ENCODE measurements around the gene CYP2J2. TPM values are rescaled to one million over a fixed set of nuclear protein-coding genes. Genes with fewer than 3 reads are reported as not detected.
A peak's percentile ranks its signal among the peaks of the same experiment; 100 is the strongest.
"Not testable (repeated sequence)": the region's sequence is repeated elsewhere in the genome, so short reads cannot be mapped to it uniquely, and the experiment has no call there.

The CYP2J2 gene, protein sequence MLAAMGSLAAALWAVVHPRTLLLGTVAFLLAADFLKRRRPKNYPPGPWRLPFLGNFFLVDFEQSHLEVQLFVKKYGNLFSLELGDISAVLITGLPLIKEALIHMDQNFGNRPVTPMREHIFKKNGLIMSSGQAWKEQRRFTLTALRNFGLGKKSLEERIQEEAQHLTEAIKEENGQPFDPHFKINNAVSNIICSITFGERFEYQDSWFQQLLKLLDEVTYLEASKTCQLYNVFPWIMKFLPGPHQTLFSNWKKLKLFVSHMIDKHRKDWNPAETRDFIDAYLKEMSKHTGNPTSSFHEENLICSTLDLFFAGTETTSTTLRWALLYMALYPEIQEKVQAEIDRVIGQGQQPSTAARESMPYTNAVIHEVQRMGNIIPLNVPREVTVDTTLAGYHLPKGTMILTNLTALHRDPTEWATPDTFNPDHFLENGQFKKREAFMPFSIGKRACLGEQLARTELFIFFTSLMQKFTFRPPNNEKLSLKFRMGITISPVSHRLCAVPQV
- total RNA-seq: under 1 TPM; 0.63 to 0.67 TPM
- total RNA-seq: 0.23 to 0.45 reads per million in 2 donors

GRCh38 chr1:59926381-59927123 is at the start of gene CYP2J2:
Gene CYP2J2 (minus strand): TSS chr1:59926773. CDS start chr1:59926746, 27 bp downstream.
- Mint-ChIP-seq H3K4me1 (peaks cover 10% of the 10 kb centered on the region), H3K27me3 (peaks cover 35% of the 10 kb centered on the region), H3K36me3 (ENCODE audit: low read depth) (peaks cover 3% of the 10 kb centered on the region), H3K4me3 (peak within 1 kb of the TSS; percentile 81), H3K27ac (peak within 1 kb of the TSS; percentile 1)
- peak in 2 of 3 donors; percentile 12 to 14 for DNase-seq
- peak; percentile 86 for ATAC-seq
- H3K9me3 ChIP-seq (ENCODE audit: control insufficient read depth, low read length, poor library complexity, severe bottlenecking): no peaks in the 10 kb centered on the region

DNA sequence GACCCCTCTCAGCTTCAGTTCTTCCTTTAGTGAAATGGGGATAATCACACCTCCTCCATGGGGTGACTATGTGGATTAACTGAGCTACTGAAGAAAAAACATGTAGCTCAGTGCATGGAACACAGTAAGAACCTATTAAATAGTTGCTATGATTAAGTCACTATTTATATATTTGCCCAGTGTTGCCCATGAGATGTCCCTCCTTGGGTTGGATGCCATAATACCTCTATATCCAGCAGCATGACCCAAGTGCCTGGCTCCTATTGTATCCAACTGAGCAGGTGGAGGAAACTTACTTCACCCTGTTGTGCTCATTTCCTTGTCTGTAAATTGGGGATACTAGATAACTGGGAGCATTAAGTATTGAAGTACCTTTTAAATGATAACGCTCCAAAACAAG is 47.1 kb upstream of the CYP2J2 start:
- Mint-ChIP-seq H3K4me3 (no peak overlapping the region), H3K27ac (no peak overlapping the region), H3K4me1 (peaks cover 11% of the 10 kb centered on the region), H3K27me3 (peaks cover 58% of the 10 kb centered on the region), H3K36me3 (ENCODE audit: low read depth) (no peaks in the 10 kb centered on the region)
- no peaks in the 10 kb centered on the region for H3K9me3 ChIP-seq (ENCODE audit: control insufficient read depth, low read length, poor library complexity, severe bottlenecking)
- ATAC-seq (no peak), DNase-seq (no peak)

- no peaks in the 10 kb centered on the region for H3K36me3 Mint-ChIP-seq (ENCODE audit: low read depth)
- no peak overlapping the region for H3K4me3 Mint-ChIP-seq
- no peak overlapping the region for H3K27ac Mint-ChIP-seq
- no peaks in the 10 kb centered on the region for H3K9me3 ChIP-seq (ENCODE audit: control insufficient read depth, low read length, poor library complexity, severe bottlenecking)
- peaks cover 64% of the 10 kb centered on the region for H3K27me3 Mint-ChIP-seq
- ATAC-seq: no peak
- peaks cover 11% of the 10 kb centered on the region for H3K4me1 Mint-ChIP-seq
- DNase-seq: no peak
These were observed 45.8 kb upstream of the CYP2J2 start for GRCh38 chr1:59972216-59972927.

GRCh38 chr1:59971464-59971911 is 44.9 kb upstream of the CYP2J2 start:
- Mint-ChIP-seq H3K36me3 (ENCODE audit: low read depth) (no peaks in the 10 kb centered on the region), H3K4me1 (peaks cover 8% of the 10 kb centered on the region), H3K27me3 (peaks cover 56% of the 10 kb centered on the region), H3K4me3 (no peak overlapping the region), H3K27ac (no peak overlapping the region)
- DNase-seq (peak in 1 of 3 donors; percentile 24), ATAC-seq (peak; percentile 49)
- H3K9me3 ChIP-seq (ENCODE audit: control insufficient read depth, low read length, poor library complexity, severe bottlenecking): no peaks in the 10 kb centered on the region

DNA sequence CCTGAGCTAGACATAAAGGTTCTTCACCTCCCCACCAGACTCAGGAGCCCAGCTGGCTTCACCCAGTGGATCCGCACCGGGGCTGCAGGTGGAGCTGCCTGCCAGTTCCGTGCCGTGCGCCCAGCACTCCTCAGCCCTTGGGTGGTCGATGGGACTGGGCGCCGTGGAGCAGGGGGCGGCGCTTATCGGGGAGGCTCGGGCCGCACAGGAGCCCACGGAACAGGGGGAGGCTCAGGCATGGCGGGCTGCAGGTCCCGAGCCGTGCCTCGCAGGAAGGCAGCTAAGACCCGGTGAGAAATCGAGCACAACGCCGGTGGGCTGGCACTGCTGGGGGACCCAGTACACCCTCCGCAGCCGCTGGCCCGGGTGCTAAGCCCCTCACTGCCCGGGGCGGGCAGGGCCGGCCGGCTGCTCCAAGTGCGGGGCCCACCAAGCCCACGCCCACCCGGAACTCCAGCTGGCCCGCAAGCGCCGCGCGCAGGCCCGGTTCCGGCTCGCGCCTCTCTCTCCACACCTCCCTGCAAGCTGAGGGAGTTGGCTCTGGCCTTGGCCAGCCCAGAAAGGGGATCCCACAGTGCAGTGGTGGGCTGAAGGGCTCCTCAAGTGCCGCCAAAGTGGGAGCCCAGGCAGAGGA is 43.1 kb upstream of the CYP2J2 start:
- H3K27ac Mint-ChIP-seq; H3K9me3 ChIP-seq (ENCODE audit: control insufficient read depth, low read length, poor library complexity, severe bottlenecking); DNase-seq; H3K4me3 Mint-ChIP-seq; H3K4me1 Mint-ChIP-seq; ATAC-seq; H3K36me3 Mint-ChIP-seq (ENCODE audit: low read depth): not testable (repeated sequence)
- peaks cover 43% of the 10 kb centered on the region for H3K27me3 Mint-ChIP-seq

DNA sequence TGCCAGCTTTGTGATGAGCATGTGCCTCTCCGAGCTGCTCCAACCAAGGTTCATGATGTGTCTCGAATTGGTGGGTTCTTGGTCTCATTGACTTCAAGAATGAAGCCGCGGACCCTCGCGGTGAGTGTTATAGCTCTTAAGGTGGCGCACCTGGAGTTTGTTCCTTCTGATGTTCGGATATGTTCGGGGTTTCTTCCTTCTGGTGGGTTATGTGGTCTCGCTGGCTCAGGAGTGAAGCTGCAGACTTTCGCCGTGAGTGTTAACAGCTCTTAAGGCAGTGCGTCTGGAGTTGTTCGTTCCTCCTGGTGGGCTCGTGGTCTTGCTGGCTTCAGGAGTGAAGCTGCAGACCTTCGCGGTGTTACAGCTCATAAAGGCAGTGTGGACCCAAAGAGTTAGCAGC is 42.2 kb upstream of the CYP2J2 start:
- not testable (repeated sequence) for H3K4me3 Mint-ChIP-seq

DNA sequence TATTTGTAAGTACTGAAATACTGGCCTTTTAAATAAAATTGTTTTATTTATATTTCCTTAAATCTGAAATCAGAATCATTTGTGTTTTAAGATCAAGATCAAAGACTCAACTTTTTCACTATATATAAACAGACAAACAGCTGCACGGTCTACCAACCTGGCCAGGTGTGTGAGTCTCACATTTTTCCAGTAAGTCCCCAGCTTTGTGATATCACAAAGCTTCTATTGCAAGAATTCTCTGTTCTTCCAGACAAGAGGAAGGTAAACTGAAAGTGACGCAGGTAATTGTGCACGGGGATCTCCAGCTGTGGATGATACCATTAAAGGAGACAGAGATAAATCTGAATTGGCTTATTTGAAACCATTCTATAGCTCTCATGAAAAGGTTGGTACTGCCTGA is 41.2 kb upstream of the CYP2J2 start:
- DNase-seq: no peak
- Mint-ChIP-seq H3K4me1 (peaks cover 5% of the 10 kb centered on the region), H3K27me3 (peaks cover 25% of the 10 kb centered on the region), H3K4me3 (no peak overlapping the region), H3K27ac (no peak overlapping the region), H3K36me3 (ENCODE audit: low read depth) (no peaks in the 10 kb centered on the region)
- no peaks in the 10 kb centered on the region for H3K9me3 ChIP-seq (ENCODE audit: control insufficient read depth, low read length, poor library complexity, severe bottlenecking)
- no peak for ATAC-seq

More for the DNA sequence above, 42.2 kb upstream of the CYP2J2 start:
- H3K27me3 Mint-ChIP-seq: peaks cover 34% of the 10 kb centered on the region
- not testable (repeated sequence) for H3K4me1 Mint-ChIP-seq; H3K36me3 Mint-ChIP-seq (ENCODE audit: low read depth); ATAC-seq; DNase-seq; H3K9me3 ChIP-seq (ENCODE audit: control insufficient read depth, low read length, poor library complexity, severe bottlenecking)
- peak overlapping the region; percentile 6 for H3K27ac Mint-ChIP-seq

DNA sequence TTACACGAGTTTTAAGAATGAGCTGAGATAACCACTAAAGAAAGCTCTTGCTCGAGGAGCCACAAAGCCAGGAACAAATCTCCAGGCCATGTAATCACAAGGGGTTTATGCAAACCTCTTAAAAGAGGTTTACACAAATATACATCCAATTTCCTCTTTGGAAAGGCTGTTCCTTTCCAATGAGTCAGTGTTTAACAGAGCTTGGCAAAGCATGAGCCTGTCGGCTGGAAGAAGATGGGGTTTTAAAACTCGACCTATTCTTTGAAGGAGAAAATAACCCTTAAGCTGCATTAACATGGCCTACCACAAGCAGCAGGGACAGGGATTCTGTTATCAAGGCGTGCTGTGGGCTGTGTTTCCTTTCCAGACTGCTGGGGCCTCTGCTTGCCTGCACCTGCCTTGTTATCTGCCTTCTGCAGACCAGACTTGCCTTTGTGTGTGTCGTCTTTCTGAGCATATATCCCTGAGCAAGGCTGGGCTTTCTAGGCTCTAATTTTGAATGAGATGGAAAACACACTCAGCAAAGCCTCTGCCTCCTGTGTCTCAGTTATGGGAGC is 40.6 kb upstream of the CYP2J2 start:
- Mint-ChIP-seq H3K27me3 (peaks cover 19% of the 10 kb centered on the region), H3K27ac (no peak overlapping the region), H3K36me3 (ENCODE audit: low read depth) (no peaks in the 10 kb centered on the region), H3K4me3 (no peak overlapping the region), H3K4me1 (peaks cover 5% of the 10 kb centered on the region)
- no peaks in the 10 kb centered on the region for H3K9me3 ChIP-seq (ENCODE audit: control insufficient read depth, low read length, poor library complexity, severe bottlenecking)
- ATAC-seq: no peak
- no peak for DNase-seq

- Mint-ChIP-seq H3K27me3 (peaks cover 8% of the 10 kb centered on the region), H3K4me1 (no peaks in the 10 kb centered on the region), H3K4me3 (no peak overlapping the region), H3K36me3 (ENCODE audit: low read depth) (no peaks in the 10 kb centered on the region), H3K27ac (no peak overlapping the region)
- ATAC-seq (no peak), DNase-seq (no peak)
- no peaks in the 10 kb centered on the region for H3K9me3 ChIP-seq (ENCODE audit: control insufficient read depth, low read length, poor library complexity, severe bottlenecking)
These were observed 25.5 kb upstream of the CYP2J2 start for GRCh38 chr1:59952065-59952464.

GRCh38 chr1:59949648-59950047 is 23.1 kb upstream of the CYP2J2 start:
- H3K27ac Mint-ChIP-seq: no peak overlapping the region
- H3K4me3 Mint-ChIP-seq: no peak overlapping the region
- ATAC-seq (no peak), DNase-seq (no peak)
- no peaks in the 10 kb centered on the region for H3K27me3 Mint-ChIP-seq
- no peaks in the 10 kb centered on the region for H3K36me3 Mint-ChIP-seq (ENCODE audit: low read depth)
- no peaks in the 10 kb centered on the region for H3K4me1 Mint-ChIP-seq
- H3K9me3 ChIP-seq (ENCODE audit: control insufficient read depth, low read length, poor library complexity, severe bottlenecking): no peaks in the 10 kb centered on the region

DNA sequence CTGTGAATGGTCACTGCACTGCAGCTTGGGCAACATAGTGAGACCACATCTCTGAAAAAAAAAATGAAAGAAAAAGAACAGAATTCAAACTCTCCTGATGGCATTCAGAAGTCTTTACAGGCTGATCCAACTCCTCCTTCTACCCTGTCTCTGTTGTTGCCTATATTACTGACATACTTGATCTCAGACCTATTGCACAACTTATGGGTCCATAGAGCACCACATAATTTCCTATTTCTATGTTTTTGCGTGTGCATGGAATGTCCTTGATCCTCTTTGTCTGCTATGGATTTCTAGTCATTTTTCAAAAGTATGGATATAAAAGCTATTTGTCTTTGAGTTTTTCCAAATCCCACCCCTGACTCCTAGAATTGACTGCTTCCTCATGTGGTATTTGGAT is 22.4 kb upstream of the CYP2J2 start:
- no peaks in the 10 kb centered on the region for H3K9me3 ChIP-seq (ENCODE audit: control insufficient read depth, low read length, poor library complexity, severe bottlenecking)
- DNase-seq: no peak
- Mint-ChIP-seq H3K27me3 (no peaks in the 10 kb centered on the region), H3K4me3 (no peak overlapping the region), H3K27ac (no peak overlapping the region), H3K4me1 (no peaks in the 10 kb centered on the region), H3K36me3 (ENCODE audit: low read depth) (no peaks in the 10 kb centered on the region)
- ATAC-seq: no peak

Data from T-helper 17 cell (primary cell).